GM13977 (cell line): Measurements from ENCODE around the gene KIFBP.

Source experiments
- DNase-seq: peaks from one replicate; pipeline ENCODE4 v3.0.0; 2012; ENCODE audit warnings: low spot score
- CTCF ChIP-seq: IDR thresholded peaks from 2 replicates; pipeline ENCODE4 v1.5.1; 2012; ENCODE audit warnings: mild to moderate bottlenecking, control low read depth; ENCODE audit not compliant: insufficient read depth; ENCODE audit errors: extremely low read depth, missing control alignments
- in situ Hi-C: fragments of 300-500 bp; cut with MboI; formaldehyde crosslinking; loops from one replicate; pipeline ENCODE4 v1.12.0; 2022; ENCODE audit warnings: low sequenced_read_pairs, low pct_unique_long_range_greater_than_20kb, mixed read lengths, inconsistent platforms; ENCODE audit not compliant: unreplicated experiment

Gene KIFBP

DNA sequence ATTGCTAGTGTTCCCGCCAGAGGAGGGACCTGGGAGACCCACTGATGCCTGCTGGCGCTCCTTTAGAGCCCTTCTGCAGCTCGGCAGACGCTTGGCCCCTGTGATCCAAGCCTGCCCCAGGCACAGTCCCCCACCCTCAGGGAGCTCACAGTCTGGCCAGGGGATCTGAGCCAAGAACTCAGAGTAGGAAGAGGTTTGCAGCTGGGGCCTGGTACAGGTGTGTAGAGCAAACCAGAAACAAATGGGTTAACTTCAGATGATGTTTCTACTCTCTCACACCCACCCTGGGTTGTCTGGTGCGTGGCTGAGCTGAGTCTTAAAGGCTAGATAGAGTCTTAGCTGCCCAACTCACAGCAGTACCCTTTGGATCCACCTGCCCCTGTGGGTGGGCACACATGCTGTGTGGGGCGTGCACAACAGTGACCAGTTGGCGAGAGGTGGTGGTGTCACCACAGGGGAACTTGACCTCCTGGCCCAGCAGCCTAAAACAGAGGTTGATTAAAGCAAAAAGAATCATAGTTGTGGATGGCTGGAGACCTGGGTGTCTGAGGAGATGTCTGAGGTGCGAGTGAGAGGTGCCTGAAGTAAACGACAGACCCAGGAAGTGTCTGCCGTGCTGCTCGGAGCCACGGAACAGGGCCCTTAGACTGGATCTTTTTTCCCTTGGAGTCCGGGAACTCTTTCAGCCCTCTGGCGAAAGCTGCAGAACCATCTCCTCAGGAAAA, 68.1 kb downstream of the KIFBP start:
- TF ChIP-seq CTCF, result no peak
- no peak for DNase-seq
- in situ Hi-C loops, result no loop called here

DNA sequence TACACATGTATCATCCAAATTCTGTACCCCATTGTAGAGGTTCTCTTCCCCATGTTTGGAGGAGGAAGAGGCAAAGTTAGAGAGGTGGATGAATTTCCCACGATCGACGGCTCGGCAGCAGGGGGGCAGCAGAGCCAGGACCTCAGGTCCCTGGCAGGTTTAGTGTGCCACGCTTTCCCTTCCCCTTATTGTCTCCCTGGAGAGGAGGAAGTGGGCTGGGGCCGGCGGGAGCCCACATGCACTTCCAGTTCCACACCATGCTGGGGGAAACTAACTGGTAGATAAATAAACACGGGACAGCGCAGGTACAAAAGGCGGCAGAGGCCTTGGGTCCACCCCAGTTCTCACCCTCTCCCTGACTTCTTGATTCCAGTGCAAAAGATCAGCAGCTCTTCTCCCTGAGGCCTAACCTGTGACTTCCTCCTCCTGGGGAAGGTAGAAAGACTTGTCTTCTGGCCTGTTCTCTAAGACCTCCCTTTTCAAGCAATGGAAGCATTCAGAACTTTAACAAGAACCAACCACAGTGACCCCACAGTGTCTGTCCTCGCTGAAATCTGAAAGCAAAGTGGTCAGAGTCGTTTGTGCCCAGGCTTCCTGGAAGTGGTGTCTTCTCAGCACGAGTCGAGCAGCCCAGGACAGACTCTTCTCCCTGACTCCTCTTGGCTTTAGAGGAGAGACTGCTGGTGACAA, 68.8 kb downstream of the KIFBP start:
- TF ChIP-seq CTCF, result no peak
- in situ Hi-C loops, result no loop called here
- no peak for DNase-seq

GRCh38 chr10:69057951-69058297, 69.3 kb downstream of the KIFBP start:
- no peak for DNase-seq
- no peak for TF ChIP-seq CTCF
- in situ Hi-C loops, result no loop called here

GRCh38 chr10:69060127-69060798, 71.7 kb downstream of the KIFBP start:
- in situ Hi-C loops, result no loop called here
- no peak for TF ChIP-seq CTCF
- DNase-seq, result no peak

DNA sequence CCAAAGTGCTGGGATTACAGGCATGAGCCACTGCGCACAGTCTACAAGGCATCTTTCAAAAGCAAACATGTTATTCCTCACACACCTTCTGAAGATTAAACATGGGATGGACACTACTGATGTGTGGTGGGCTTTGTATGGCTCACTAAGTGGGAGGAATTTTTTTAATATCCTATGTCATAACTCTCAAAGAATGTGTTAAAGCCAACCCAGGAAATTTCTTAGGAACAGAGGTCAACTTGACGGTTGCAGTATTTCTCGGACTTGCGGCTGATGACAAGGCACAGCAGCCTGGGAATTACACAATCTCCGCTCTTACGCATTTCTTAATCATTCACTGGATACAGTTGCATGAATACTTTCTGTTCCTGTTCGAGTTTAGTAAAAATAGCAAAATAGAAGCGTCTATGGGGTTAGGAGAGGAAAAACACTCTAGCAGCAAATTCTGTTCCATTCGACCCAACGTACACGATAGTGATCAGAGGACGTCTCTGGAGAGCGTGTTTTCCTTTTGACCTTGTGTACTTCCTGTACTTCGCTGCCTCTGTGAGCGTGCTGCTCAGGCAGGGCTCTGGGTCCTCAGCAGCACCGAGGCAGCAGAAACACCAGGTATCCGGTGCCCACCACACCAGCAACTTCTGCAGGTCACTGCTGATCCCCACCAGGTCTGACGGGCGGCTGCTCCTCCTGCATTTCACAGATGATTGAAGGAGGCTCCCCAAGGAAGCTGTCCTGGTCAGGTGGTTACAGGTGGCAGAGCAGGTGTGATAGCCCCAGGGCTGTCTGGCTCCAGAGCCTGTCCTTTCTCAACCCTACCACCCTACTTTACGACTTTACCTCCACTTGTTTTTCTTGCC, 72.9 kb downstream of the KIFBP start:
- in situ Hi-C loops, result no loop called here
- TF ChIP-seq CTCF, result no peak
- peak; percentile 35 for DNase-seq

DNA sequence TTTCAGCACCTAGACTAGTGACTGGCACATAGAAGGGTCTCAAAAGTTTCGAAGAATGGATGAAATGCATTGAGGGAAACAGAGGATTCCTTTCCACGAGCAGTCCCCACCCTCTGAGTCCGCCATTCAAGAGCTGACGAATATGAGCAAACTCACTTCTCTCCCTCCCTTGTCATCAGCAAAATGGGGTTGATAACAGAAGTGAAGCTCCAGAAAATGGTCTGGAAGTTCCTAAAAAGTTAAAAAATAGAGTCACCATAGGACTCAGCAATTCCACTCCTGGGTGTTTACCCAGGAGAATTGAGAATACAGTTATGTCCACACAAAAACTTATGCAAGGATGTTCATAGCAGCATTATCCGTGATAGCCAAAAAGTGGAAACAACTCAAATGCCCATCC, 74.3 kb downstream of the KIFBP start:
- DNase-seq, result no peak
- in situ Hi-C loops, result no loop called here

More for the DNA sequence above, 74.3 kb downstream of the KIFBP start:
- no peak for TF ChIP-seq CTCF
